KG1 (cell line): ENCODE data around the gene TAS2R14.

Experiments used
- DNase-seq: peaks from one replicate; lab custom pipeline; 2025; lab: John Stamatoyannopoulos, UW

The TAS2R14 gene

GRCh38 chr12:10904686-10905085, 34.4 kb downstream of the TAS2R14 start:
- DNase-seq, result no peak

DNA sequence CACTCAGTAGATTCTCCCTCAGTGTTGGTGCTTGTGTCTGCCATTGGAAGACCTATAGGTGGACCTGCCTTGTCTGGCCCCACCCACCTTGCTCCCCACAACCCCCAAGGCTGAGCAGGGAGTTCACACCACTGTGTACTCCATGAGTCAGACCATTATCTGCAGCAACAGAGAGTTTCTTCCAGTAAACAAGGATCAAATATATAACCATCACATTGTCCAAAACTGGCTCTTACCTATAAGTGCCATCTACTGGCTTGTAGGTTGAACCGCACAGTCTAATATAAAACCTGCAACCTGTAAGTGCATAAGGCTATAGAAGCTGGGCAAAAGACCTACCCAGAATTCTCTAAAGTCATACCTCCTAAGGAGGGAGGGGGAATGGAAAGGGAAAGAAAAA, 37.6 kb downstream of the TAS2R14 start:
- no peak for DNase-seq

DNA sequence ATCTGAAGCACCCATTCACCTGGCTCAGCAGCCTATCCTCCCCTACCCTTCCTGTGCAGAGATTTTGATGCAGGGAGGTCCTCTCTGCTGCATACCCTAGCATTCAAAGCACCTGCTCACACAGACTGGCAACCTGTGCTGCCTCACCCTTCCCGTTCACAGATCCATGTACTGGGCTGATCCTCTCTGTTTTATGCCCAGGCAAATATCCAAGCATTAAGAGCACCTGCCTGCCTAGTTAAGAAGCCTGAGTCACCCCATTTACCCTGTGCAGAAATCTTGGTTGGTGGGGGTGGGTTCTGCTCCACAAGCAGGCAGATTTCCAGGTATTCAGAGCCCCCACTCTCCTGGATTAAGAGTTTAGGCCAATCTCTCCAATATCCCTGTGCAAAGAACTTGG, 38.1 kb downstream of the TAS2R14 start:
- DNase-seq, result no peak

GRCh38 chr12:10900530-10900929, 38.5 kb downstream of the TAS2R14 start:
- DNase-seq, result no peak

- no peak for DNase-seq
Observed at GRCh38 chr12:10896854-10897253, 42.2 kb downstream of the TAS2R14 start.

DNA sequence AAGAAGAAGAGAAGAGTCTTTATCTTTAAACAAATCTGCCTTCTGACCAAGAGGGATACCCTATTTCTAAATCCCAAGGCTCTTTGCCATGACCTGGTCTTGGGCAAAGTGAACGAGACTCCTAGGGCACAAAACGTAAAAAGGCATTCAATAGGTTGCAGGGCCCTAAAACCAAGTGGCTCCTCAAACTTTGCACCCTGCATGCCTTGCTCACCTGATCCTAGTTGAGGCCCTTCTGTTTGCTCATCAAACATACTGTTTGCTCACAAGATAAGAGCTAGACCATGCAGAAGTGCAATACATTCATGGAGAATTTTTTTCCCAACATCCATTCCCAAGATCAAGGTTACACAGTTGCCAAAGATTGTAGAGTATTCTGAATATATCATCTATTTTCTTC, 47.1 kb downstream of the TAS2R14 start:
- DNase-seq, result no peak

DNA sequence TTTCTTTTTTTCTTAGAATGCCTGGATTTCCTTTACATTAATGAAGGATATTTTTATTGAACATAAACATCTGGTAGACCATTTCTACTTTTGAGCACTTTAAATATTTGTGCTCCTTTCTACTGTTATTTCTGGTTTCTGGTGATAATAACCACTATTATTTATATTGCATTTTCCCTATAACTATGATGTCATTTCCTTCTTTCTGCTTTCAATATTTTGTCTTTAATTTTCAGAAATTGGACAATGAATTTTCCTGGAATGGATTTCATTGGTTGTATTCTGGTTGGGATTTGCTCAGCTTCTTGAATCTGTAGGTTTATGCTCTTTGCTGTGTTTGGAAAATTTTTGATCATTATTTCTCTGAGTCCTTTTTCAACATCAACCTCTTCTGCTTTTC, 49.8 kb downstream of the TAS2R14 start:
- no peak for DNase-seq
